DOHH2 (cell line): ENCODE data around the gene AZI2.

Source experiments
- H3F3A ChIP-seq: fragments of 200-600 bp; sonication (generic), shearing (Covaris generic); 2 replicates; pipeline ENCODE4 v1.6.0; 2016; ENCODE audit warnings: antibody characterized with exemption, mild to moderate bottlenecking; ENCODE audit not compliant: control insufficient read depth, insufficient read depth
- H3K27ac ChIP-seq: fragments of 200-600 bp; sonication (generic); 2 replicates; pipeline ENCODE4 v1.5.1; 2014; ENCODE audit warnings: low read depth, mild to moderate bottlenecking, low read length, moderate library complexity
- H3K27me3 ChIP-seq: fragments of 200-600 bp; sonication (generic); 2 replicates; pipeline ENCODE4 v1.6.1; 2014; ENCODE audit warnings: mild to moderate bottlenecking, low read length, mixed read lengths; ENCODE audit not compliant: control insufficient read depth
- H3K36me3 ChIP-seq: fragments of 200-600 bp; sonication (generic); 2 replicates; pipeline ENCODE4 v1.6.1; 2014; ENCODE audit warnings: mild to moderate bottlenecking, low read length, moderate library complexity, mixed read lengths; ENCODE audit not compliant: control insufficient read depth
- H3K4me1 ChIP-seq: fragments of 200-600 bp; sonication (generic); 2 replicates; pipeline ENCODE4 v1.6.1; 2014; ENCODE audit warnings: mild to moderate bottlenecking, low read length, mixed read lengths; ENCODE audit not compliant: control insufficient read depth
- H3K4me2 ChIP-seq: fragments of 200-600 bp; sonication (generic); 2 replicates; pipeline ENCODE4 v1.6.0; 2014; ENCODE audit warnings: mild to moderate bottlenecking, low read length, moderate library complexity
- H3K4me3 ChIP-seq: fragments of 200-600 bp; sonication (generic); 2 replicates; pipeline ENCODE4 v1.5.1; 2014; ENCODE audit warnings: mild to moderate bottlenecking, low read length, mixed read lengths
- H3K79me2 ChIP-seq: fragments of 200-600 bp; sonication (generic); 2 replicates; pipeline ENCODE4 v1.6.1; 2014; ENCODE audit warnings: mild to moderate bottlenecking, low read length, mixed read lengths; ENCODE audit not compliant: control insufficient read depth
- H3K9me2 ChIP-seq: fragments of 200-600 bp; sonication (generic); replicated peaks from 2 replicates; pipeline ENCODE4 v1.6.1; 2014; ENCODE audit warnings: mild to moderate bottlenecking, low read length, mixed read lengths; ENCODE audit not compliant: control insufficient read depth
- H3K9me3 ChIP-seq: fragments of 200-600 bp; sonication (generic); 2 replicates; pipeline ENCODE4 v1.6.1; 2014; ENCODE audit warnings: antibody characterized with exemption, low read length, mixed read lengths; ENCODE audit not compliant: control insufficient read depth, insufficient read depth
- H4K20me1 ChIP-seq: fragments of 200-600 bp; sonication (generic); 2 replicates; pipeline ENCODE4 v1.6.0; 2014; ENCODE audit warnings: low read depth, mild to moderate bottlenecking, antibody characterized with exemption, low read length, moderate library complexity; ENCODE audit not compliant: control insufficient read depth, insufficient read depth
- CTCF ChIP-seq: fragments of 200-600 bp; sonication (generic); IDR thresholded peaks from one replicate; pipeline ENCODE4 v1.5.1; 2014; ENCODE audit warnings: antibody characterized with exemption, mild to moderate bottlenecking, low read depth, low read length; ENCODE audit not compliant: poor library complexity, severe bottlenecking
- EZH2phosphoT487 ChIP-seq: fragments of 200-600 bp; sonication (generic); IDR thresholded peaks from 2 replicates; pipeline ENCODE4 v1.6.1; 2017; ENCODE audit warnings: borderline replicate concordance, mild to moderate bottlenecking, antibody characterized with exemption, low read length, moderate library complexity, mixed read lengths

The AZI2 gene

GRCh38 chr3:28328188-28329151, 20.2 kb downstream of the AZI2 start:
- no peaks in the 10 kb centered on the region for H4K20me1 ChIP-seq
- TF ChIP-seq EZH2phosphoT487 (no peak), CTCF (peak; percentile 66)
- H3F3A ChIP-seq: no peaks in the 10 kb centered on the region
- H3K36me3 ChIP-seq: peaks cover 30% of the 10 kb centered on the region
- no peak overlapping the region for H3K4me3 ChIP-seq
- no peaks in the 10 kb centered on the region for H3K4me1 ChIP-seq
- no peaks in the 10 kb centered on the region for H3K27me3 ChIP-seq
- H3K27ac ChIP-seq: no peak overlapping the region
- H3K9me2 ChIP-seq: no peaks in the 10 kb centered on the region
- H3K9me3 ChIP-seq: no peaks in the 10 kb centered on the region
- no peak overlapping the region for H3K4me2 ChIP-seq
- H3K79me2 ChIP-seq: no peaks in the 10 kb centered on the region

- Histone ChIP-seq H3K27me3 (no peaks in the 10 kb centered on the region), H3K9me3 (no peaks in the 10 kb centered on the region), H3K9me2 (no peaks in the 10 kb centered on the region), H4K20me1 (no peaks in the 10 kb centered on the region), H3K36me3 (peaks cover 37% of the 10 kb centered on the region), H3K79me2 (no peaks in the 10 kb centered on the region), H3K4me2 (no peak overlapping the region), H3K27ac (no peak overlapping the region), H3K4me3 (no peak overlapping the region), H3F3A (no peaks in the 10 kb centered on the region), H3K4me1 (no peaks in the 10 kb centered on the region)
- TF ChIP-seq CTCF: no peak
- no peak for TF ChIP-seq EZH2phosphoT487
Measured at GRCh38 chr3:28326458-28326926, 22.1 kb downstream of the AZI2 start.

GRCh38 chr3:28322464-28322863, 26.2 kb downstream of the AZI2 start:
- no peaks in the 10 kb centered on the region for H3K9me2 ChIP-seq
- H3K27me3 ChIP-seq: no peaks in the 10 kb centered on the region
- H3K36me3 ChIP-seq: peaks cover 49% of the 10 kb centered on the region
- H4K20me1 ChIP-seq: no peaks in the 10 kb centered on the region
- no peaks in the 10 kb centered on the region for H3F3A ChIP-seq
- H3K4me1 ChIP-seq: no peaks in the 10 kb centered on the region
- no peak overlapping the region for H3K4me3 ChIP-seq
- no peaks in the 10 kb centered on the region for H3K79me2 ChIP-seq
- H3K9me3 ChIP-seq: no peaks in the 10 kb centered on the region
- H3K4me2 ChIP-seq: no peak overlapping the region
- TF ChIP-seq CTCF: no peak
- no peak for TF ChIP-seq EZH2phosphoT487
- H3K27ac ChIP-seq: no peak overlapping the region
